Measurements from ENCODE around the gene MAPK12. TPM values are rescaled to one million over a fixed set of nuclear protein-coding genes. Genes with fewer than 3 reads are reported as not detected.

The MAPK12 gene
- total and polyA plus RNA-seq, 10 of the 15 experiments (the other 5 are each of a cell fraction or from before 2014, with no cell fraction given) = 1.1 to 38.9 (median 16.3) TPM

- WGBS (ENCODE audit: insufficient coverage, insufficient replicate concordance, low lambda C conversion rate, missing lambda C conversion rate) = 67% methylated on average over 27 of the region's 31 CpGs
- POLR2A ChIA-PET = interaction anchor here (0.6 kb wide), 1 partner anchor 14 kb away, joined by 9 read pairs; no protein-coding TSS in a partner anchor
- in situ Hi-C loops (cut with MboI) = loop anchor here (5.0 kb wide), 1 partner anchor 277 kb away; no protein-coding TSS in a partner anchor
Measured at GRCh38 chr22:50208939-50209892, 52.3 kb downstream of the MAPK12 start.

More at GRCh38 chr22:50208939-50209892, 52.3 kb downstream of the MAPK12 start:
- SMC1A ChIA-PET (ENCODE audit: uncharacterized antibody, unreplicated experiment) = no interaction called here
- RAD21 ChIA-PET (ENCODE audit: unreplicated experiment) = interaction anchor here (0.6 to 1.3 kb wide), 2 partner anchors 58 to 269 kb away, joined by 3 to 4 read pairs; no protein-coding TSS in a partner anchor
- H3K4me1 ChIP-seq (ENCODE audit: control insufficient read depth, insufficient read depth, low read length) = no peaks in the 10 kb centered on the region
- no peak overlapping the region for H3K4me2 ChIP-seq (ENCODE audit: control insufficient read depth, insufficient read depth)
- no peaks in the 10 kb centered on the region; the same call in 1 of the 2 replicates for H3K79me2 ChIP-seq (ENCODE audit: control insufficient read depth, insufficient read depth, low read length)
- no peaks in the 10 kb centered on the region; the same call in 1 of the 2 replicates for H4K20me1 ChIP-seq (ENCODE audit: control insufficient read depth, insufficient read depth)
- no peak overlapping the region for H3K4me3 ChIP-seq
- intact Hi-C loops (cut with micrococcal nuclease; ENCODE audit: unreplicated experiment) = loop anchor here (1.0 kb wide), 1 partner anchor 60 kb away; no protein-coding TSS in a partner anchor
- H3K36me3 ChIP-seq (ENCODE audit: control insufficient read depth in 2 of 2, insufficient read depth in 2 of 2, low read length in 1 of 2) = peaks cover 5 to 21% of the 10 kb centered on the region in 2 experiments; a peak in 3 of 4 replicates
- TF ChIP-seq POLR2A (IDR thresholded peaks at IDR 0.05; ENCODE audit: low read depth, low read length) (peak; percentile 9; the same call in 1 of the 2 replicates), PRDM15 (CRISPR knock-in tag; IDR thresholded peaks at IDR 0.05) (no peak)
- no peaks in the 10 kb centered on the region for H3K9me3 ChIP-seq (replicated peaks; ENCODE audit: control insufficient read depth, insufficient read depth, low read length)
- DNase-seq (ENCODE audit: low read depth, low spot score) = no peak
- CTCF ChIA-PET = interaction anchor here (0.6 to 2.3 kb wide), 5 partner anchors 44 to 168 kb away, joined by 3 to 13 read pairs (median 4); no protein-coding TSS in a partner anchor
- peak; percentile 35 for ATAC-seq
- H2AFZ ChIP-seq (ENCODE audit: control insufficient read depth, low read depth, low read length) = no peak overlapping the region
- no peaks in the 10 kb centered on the region for H3K27me3 ChIP-seq (replicated peaks in 1 of 2; ENCODE audit: control insufficient read depth in 2 of 2, insufficient read depth in 2 of 2, low read length in 1 of 2)
- no peak overlapping the region for H3K27ac ChIP-seq (ENCODE audit: control insufficient read depth, insufficient read depth)
- BruUV-seq (replicated peaks) = no TSS peak
- FAIRE-seq = no peak
- no peak overlapping the region for H3K9ac ChIP-seq (ENCODE audit: control insufficient read depth, insufficient read depth, low read length)
